Mucosa of descending colon (tissue), 3 donors: ENCODE data around the gene SETD4. TPM values are rescaled to one million over a fixed set of nuclear protein-coding genes. Genes with fewer than 3 reads are reported as not detected.

ENCODE experiments used
- ATAC-seq: fragments of 200-7000 bp; cut with Tn5 transposase; one replicate; pipeline ENCODE4 v1.9.1; 2020; ENCODE audit warnings: mild to moderate bottlenecking, moderate library complexity
- DNase-seq, 3 donors: peaks; one replicate each; pipeline ENCODE4 v3.0.0-alpha.2; 2020
- H3K36me3 ChIP-seq: fragments of 200-600 bp; one replicate; pipeline ENCODE4 v1.8.0; 2021; ENCODE audit warnings: low read depth, mild to moderate bottlenecking
- H3K4me1 ChIP-seq: fragments of 200-600 bp; one replicate; pipeline ENCODE4 v1.8.0; 2021; ENCODE audit warnings: low read depth, mild to moderate bottlenecking
- H3K4me3 ChIP-seq: fragments of 200-600 bp; one replicate; pipeline ENCODE4 v1.8.0; 2021; ENCODE audit warnings: mild to moderate bottlenecking
- H3K9me3 ChIP-seq: fragments of 200-600 bp; one replicate; pipeline ENCODE4 v1.8.0; 2021; ENCODE audit warnings: mild to moderate bottlenecking
- intact Hi-C, 2 donors: fragments of 100-400 bp; cut with DNase I in 1 of 2; cut with micrococcal nuclease in 1 of 2; formaldehyde crosslinking; loops; one replicate each; pipeline versions ENCODE4 v1.11.0 to v1.11.1; 2022; cut with DNase I, micrococcal nuclease
- total RNA-seq, 3 donors: library from RNA; stranded (reverse); fragmentation: NEBNext Ultra II Directional in 2 of 3; extraction: Animal tissue kit (Norgen Biotek cat#: 25700) in 2 of 3; gene quantifications; one replicate each; pipeline versions ENCODE4 v1.2.1 to v1.2.4, GENCODE V29; 2021 to 2023
- TF ChIP-seq, protein P1 (sequence below): fragments of 200-600 bp; IDR thresholded peaks from one replicate; pipeline ENCODE4 v1.8.0; 2022; ENCODE audit warnings: antibody characterized with exemption, mild to moderate bottlenecking
- donor health status: DM: no; HTN: no; CAD: no; lungs with moderate emphysema.
- donor health status: DM: no; HTN: no; CAD: no.
- donor health status: DM: no; HTN: yes; CAD: no.

The SETD4 gene
- total RNA-seq, 3 donors from 2014 or later = 18.9 to 25.7 (median 21.7) TPM

DNA sequence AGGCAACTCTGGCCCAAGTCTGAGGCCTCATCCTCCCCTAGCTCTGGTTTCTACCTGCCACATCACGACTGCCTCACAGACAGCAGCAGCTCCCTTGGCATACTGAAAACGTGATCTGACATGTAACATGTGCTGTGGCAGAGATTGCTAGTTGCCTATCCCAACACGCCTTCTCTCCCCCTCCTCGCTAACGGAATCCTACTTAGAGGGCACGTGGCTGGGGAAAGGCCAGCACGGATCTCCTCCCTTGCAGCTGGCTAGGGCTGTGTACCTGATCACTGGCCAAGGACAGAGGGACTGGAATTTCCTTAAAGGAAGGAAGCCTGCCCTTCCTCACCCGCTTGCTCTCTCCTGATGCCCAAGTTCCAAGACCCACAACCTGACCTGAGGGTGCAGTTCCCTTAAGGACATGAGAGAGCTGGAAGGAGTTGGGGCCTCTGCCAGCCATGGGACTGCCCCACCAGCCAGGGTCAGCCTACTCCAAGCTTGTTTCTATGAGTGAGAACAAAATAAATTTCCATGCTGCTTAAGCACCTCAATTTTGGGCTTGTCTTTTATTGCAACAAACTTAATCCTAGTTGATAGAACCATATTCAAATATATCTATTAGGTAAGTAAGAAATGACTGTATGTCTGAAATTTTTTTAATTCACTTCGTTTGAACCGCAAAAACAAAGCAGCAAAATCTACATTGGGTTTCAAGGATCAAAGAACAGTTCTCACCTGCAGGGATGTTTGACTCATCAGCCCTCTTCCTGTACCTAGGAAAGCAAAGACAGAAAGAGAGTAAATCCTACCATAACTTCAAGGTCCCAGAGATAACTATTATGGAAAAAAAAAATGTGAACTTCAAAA lies 7.2 kb downstream of the SETD4 start:
- ATAC-seq = no peak

DNA sequence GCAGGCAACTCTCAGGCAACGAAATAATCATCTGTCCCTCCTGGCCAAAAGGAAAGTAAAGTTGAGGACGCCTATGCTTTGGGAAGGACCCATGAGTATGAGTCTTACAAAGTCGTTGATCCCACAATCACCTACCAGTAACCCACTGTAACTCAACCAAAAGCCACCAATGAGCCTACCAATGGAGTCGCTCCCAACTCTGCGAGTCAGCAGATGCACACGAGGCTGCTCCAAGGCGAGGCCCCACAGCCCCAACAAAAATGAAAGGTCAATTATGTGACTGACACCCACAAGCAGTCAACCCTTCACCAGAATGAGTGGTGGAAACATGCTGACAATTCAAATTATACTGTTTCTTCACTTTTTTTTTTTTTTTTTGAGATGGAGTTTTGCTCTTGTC lies 12.0 kb downstream of the SETD4 start:
- ATAC-seq (no peak), DNase-seq (no peak)
- TF ChIP-seq, protein P1, sequence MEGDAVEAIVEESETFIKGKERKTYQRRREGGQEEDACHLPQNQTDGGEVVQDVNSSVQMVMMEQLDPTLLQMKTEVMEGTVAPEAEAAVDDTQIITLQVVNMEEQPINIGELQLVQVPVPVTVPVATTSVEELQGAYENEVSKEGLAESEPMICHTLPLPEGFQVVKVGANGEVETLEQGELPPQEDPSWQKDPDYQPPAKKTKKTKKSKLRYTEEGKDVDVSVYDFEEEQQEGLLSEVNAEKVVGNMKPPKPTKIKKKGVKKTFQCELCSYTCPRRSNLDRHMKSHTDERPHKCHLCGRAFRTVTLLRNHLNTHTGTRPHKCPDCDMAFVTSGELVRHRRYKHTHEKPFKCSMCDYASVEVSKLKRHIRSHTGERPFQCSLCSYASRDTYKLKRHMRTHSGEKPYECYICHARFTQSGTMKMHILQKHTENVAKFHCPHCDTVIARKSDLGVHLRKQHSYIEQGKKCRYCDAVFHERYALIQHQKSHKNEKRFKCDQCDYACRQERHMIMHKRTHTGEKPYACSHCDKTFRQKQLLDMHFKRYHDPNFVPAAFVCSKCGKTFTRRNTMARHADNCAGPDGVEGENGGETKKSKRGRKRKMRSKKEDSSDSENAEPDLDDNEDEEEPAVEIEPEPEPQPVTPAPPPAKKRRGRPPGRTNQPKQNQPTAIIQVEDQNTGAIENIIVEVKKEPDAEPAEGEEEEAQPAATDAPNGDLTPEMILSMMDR = no peak
- H3K36me3 ChIP-seq = peaks cover 18% of the 10 kb centered on the region
- H3K9me3 ChIP-seq = no peaks in the 10 kb centered on the region
- no peaks in the 10 kb centered on the region for H3K4me1 ChIP-seq
- H3K4me3 ChIP-seq = no peak overlapping the region
- intact Hi-C loops = no loop called here

More for the DNA sequence above, 7.2 kb downstream of the SETD4 start:
- Histone ChIP-seq H3K4me3 (no peak overlapping the region), H3K9me3 (no peaks in the 10 kb centered on the region), H3K4me1 (no peaks in the 10 kb centered on the region), H3K36me3 (no peaks in the 10 kb centered on the region)
- no peak for DNase-seq
- intact Hi-C loops = no loop called here
- TF ChIP-seq, protein P1 = no peak

DNA sequence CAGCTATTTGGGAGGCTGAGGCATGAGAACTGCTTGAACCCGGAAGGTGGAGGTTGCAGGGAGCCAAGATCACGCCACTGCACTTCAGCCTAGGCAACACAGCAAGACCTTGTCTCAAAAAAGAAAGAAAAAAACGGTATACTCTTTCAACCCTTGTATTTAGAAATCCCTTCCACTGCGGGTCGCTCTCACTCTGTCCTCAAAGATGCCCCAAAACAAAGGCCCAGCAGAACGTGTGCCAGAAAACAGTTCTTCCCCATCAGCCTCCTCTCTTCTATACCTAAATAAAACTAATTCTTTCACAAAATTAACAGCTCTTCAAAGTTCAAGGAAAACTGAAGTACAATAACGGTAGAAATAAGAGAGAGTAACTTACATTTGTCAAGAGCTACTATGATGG lies 13.2 kb downstream of the SETD4 start:
- DNase-seq (no peak), ATAC-seq (no peak)
- H3K4me1 ChIP-seq = no peaks in the 10 kb centered on the region
- intact Hi-C loops = no loop called here
- H3K36me3 ChIP-seq = peaks cover 18% of the 10 kb centered on the region
- H3K9me3 ChIP-seq = no peaks in the 10 kb centered on the region
- TF ChIP-seq, protein P1 = no peak
- no peak overlapping the region for H3K4me3 ChIP-seq

DNA sequence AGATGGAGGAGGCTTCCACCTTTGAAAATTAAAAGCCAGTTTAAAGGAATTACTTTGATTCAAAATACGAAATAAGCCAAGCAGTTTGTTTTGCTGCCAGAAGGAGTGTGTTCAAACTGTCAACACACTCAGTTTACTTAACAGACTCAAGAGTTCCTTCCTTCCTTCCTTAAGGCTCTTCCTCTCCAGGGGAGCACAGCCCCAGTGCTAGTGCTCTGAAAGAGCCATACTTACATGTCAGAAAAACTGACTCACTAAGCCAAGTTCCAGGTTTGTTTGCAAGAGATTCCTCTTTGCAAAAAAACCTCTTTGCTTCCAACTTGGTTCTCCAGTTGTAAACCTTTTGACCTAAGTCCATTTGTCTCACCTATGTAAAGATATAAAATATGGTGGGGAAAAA lies 14.3 kb downstream of the SETD4 start:
- no peak for DNase-seq
- peaks cover 24% of the 10 kb centered on the region for H3K36me3 ChIP-seq
- TF ChIP-seq, protein P1 = no peak
- H3K4me3 ChIP-seq = no peak overlapping the region
- no peak for ATAC-seq
- intact Hi-C loops = no loop called here
- H3K9me3 ChIP-seq = no peaks in the 10 kb centered on the region
- no peaks in the 10 kb centered on the region for H3K4me1 ChIP-seq

DNA sequence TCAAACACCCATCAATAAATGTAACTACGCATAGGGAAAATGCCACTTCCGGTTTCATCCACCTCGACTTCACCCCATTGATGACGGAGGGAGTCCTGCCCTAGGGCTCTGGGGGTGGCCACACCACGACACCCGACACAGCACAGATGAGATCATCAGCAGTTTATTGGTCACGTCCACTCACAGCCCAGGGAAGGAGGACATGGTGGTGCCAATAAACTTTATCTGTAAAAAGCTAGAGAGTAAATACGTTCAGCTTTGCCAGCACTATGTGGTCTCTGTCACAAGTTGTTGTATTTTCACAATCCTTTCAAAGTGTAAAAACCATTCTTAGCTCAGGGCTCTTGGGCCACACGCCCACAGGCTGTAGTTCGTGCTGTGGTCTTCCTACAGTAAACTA lies 16.3 kb downstream of the SETD4 start:
- ATAC-seq = no peak
- Histone ChIP-seq H3K9me3 (no peaks in the 10 kb centered on the region), H3K4me3 (no peak overlapping the region), H3K36me3 (peaks cover 24% of the 10 kb centered on the region), H3K4me1 (no peaks in the 10 kb centered on the region)
- intact Hi-C loops = no loop called here
- DNase-seq = no peak
- TF ChIP-seq, protein P1 = no peak
